H9 (cell line): ENCODE data around the gene MOXD1. TPM values are rescaled to one million over a fixed set of nuclear protein-coding genes. Genes with fewer than 3 reads are reported as not detected.

Experiments
- DNase-seq: peaks from one replicate; pipeline ENCODE4 v3.0.0-alpha.2; 2017
- H2AFZ ChIP-seq: one replicate; pipeline ENCODE4 v1.6.1; 2013; ENCODE audit warnings: mild to moderate bottlenecking, low read length, control low read depth, moderate library complexity
- H2AK5ac ChIP-seq: 2 replicates; pipeline ENCODE4 v1.6.1; 2013; ENCODE audit warnings: low read length, control low read depth, mixed read lengths; ENCODE audit not compliant: insufficient read length
- H2BK120ac ChIP-seq: one replicate; pipeline ENCODE4 v1.6.1; 2013; ENCODE audit warnings: low read depth, mild to moderate bottlenecking, low read length, control low read depth, inconsistent platforms; ENCODE audit not compliant: poor library complexity, severe bottlenecking
- H2BK12ac ChIP-seq: 2 replicates; pipeline ENCODE4 v1.6.1; 2013; ENCODE audit warnings: low read length, control low read depth, mixed read lengths, low read depth; ENCODE audit not compliant: insufficient read length
- H2BK15ac ChIP-seq: 2 replicates; pipeline ENCODE4 v1.6.1; 2013; ENCODE audit warnings: low read depth, low read length, control low read depth
- H2BK20ac ChIP-seq: one replicate; pipeline ENCODE4 v1.6.1; 2013; ENCODE audit warnings: low read depth, mild to moderate bottlenecking, low read length, control low read depth, inconsistent platforms; ENCODE audit not compliant: poor library complexity, severe bottlenecking
- H2BK5ac ChIP-seq: 2 replicates; pipeline ENCODE4 v1.6.1; 2013; ENCODE audit warnings: low read length, control low read depth, mixed read lengths; ENCODE audit not compliant: insufficient read length
- H3K14ac ChIP-seq: 2 replicates; pipeline ENCODE4 v1.6.1; 2013; ENCODE audit warnings: low read length, control low read depth; ENCODE audit not compliant: insufficient read depth
- H3K18ac ChIP-seq: 2 replicates; pipeline ENCODE4 v1.6.1; 2013; ENCODE audit warnings: low read depth, mild to moderate bottlenecking, mixed read lengths, low read length, control low read depth; ENCODE audit not compliant: insufficient read length
- H3K23ac ChIP-seq: 2 replicates; pipeline ENCODE4 v1.6.1; 2013; ENCODE audit warnings: low read length, control low read depth, mixed read lengths, low read depth; ENCODE audit not compliant: insufficient read length
- H3K23me2 ChIP-seq: 2 replicates; pipeline ENCODE4 v1.6.1; 2013; ENCODE audit warnings: low read depth, mild to moderate bottlenecking, mixed read lengths, low read length, control low read depth; ENCODE audit not compliant: insufficient read length, poor library complexity, severe bottlenecking
- H3K27ac ChIP-seq: 2 replicates; pipeline ENCODE4 v1.5.1; 2013; ENCODE audit warnings: low read length, control low read depth, mixed read lengths, low read depth; ENCODE audit not compliant: insufficient read length
- H3K27me3 ChIP-seq: 2 replicates; pipeline ENCODE4 v1.6.1; 2013; ENCODE audit warnings: low read length, control low read depth, inconsistent platforms; ENCODE audit not compliant: insufficient read depth
- H3K4ac ChIP-seq: 2 replicates; pipeline ENCODE4 v1.6.1; 2013; ENCODE audit warnings: low read depth, mild to moderate bottlenecking, control low read depth, inconsistent platforms, low read length, moderate library complexity
- H3K4me1 ChIP-seq: 2 replicates; pipeline ENCODE4 v1.6.1; 2013; ENCODE audit warnings: low read length, control low read depth, inconsistent platforms; ENCODE audit not compliant: insufficient read depth
- H3K4me2 ChIP-seq: 2 replicates; pipeline ENCODE4 v1.6.1; 2013; ENCODE audit warnings: low read length, control low read depth, mixed read lengths; ENCODE audit not compliant: insufficient read length, insufficient read depth
- H3K56ac ChIP-seq: 2 replicates; pipeline ENCODE4 v1.6.1; 2013; ENCODE audit warnings: low read depth, mild to moderate bottlenecking, mixed read lengths, low read length, control low read depth; ENCODE audit not compliant: insufficient read length
- H3K79me1 ChIP-seq: 2 replicates; pipeline ENCODE4 v1.6.1; 2013; ENCODE audit warnings: low read depth, mild to moderate bottlenecking, moderate library complexity, low read length, control low read depth, inconsistent platforms; ENCODE audit not compliant: insufficient read depth, poor library complexity, severe bottlenecking
- H3K79me2 ChIP-seq: 2 replicates; pipeline ENCODE4 v1.6.1; 2013; ENCODE audit warnings: low read length, control low read depth, inconsistent platforms; ENCODE audit not compliant: insufficient read depth
- H3K9ac ChIP-seq: 2 replicates; pipeline ENCODE4 v1.6.1; 2013; ENCODE audit warnings: low read length, control low read depth, mixed read lengths; ENCODE audit not compliant: insufficient read length; ENCODE audit errors: extremely low read depth
- H3K9me3 ChIP-seq: one replicate; pipeline ENCODE4 v1.6.1; 2013; ENCODE audit warnings: low read depth, low read length, inconsistent platforms; ENCODE audit not compliant: control insufficient read depth
- H3T11ph ChIP-seq: one replicate; pipeline ENCODE4 v1.6.1; 2013; ENCODE audit warnings: mild to moderate bottlenecking, low read length, control low read depth, inconsistent platforms
- H4K20me1 ChIP-seq: one replicate; pipeline ENCODE4 v1.6.1; 2013; ENCODE audit not compliant: control insufficient read depth, insufficient read length, insufficient read depth
- H4K5ac ChIP-seq: 2 replicates; pipeline ENCODE4 v1.6.1; 2013; ENCODE audit warnings: low read depth, mild to moderate bottlenecking, mixed read lengths, low read length, control low read depth; ENCODE audit not compliant: insufficient read length
- H4K8ac ChIP-seq: replicated peaks from 2 replicates; pipeline ENCODE4 v1.6.1; 2013; ENCODE audit warnings: low read length, control low read depth, mixed read lengths, low read depth; ENCODE audit not compliant: insufficient read length
- H4K91ac ChIP-seq: 2 replicates; pipeline ENCODE4 v1.6.1; 2013; ENCODE audit warnings: low read depth, mild to moderate bottlenecking, moderate library complexity, mixed read lengths, low read length, control low read depth; ENCODE audit not compliant: insufficient read length
- H3K27ac Mint-ChIP-seq, 3 experiments: 2 replicates in 2 of 3; 3 replicates in 1 of 3; pipeline ENCODE4 v1.8.0; 2020 to 2021; ENCODE audit warnings: mixed read lengths in 3 of 3, mild to moderate bottlenecking in 1 of 3, moderate library complexity in 1 of 3
- H3K27me3 Mint-ChIP-seq: 2 replicates; pipeline ENCODE4 v1.8.0; 2021; ENCODE audit warnings: low read depth, mild to moderate bottlenecking, moderate library complexity, mixed read lengths
- H3K36me3 Mint-ChIP-seq, 3 experiments: 2 replicates in 2 of 3; 3 replicates in 1 of 3; pipeline ENCODE4 v1.8.0; 2020 to 2021; ENCODE audit warnings: low read depth in 3 of 3, mixed read lengths in 3 of 3; ENCODE audit not compliant: insufficient read depth in 1 of 3
- H3K4me1 Mint-ChIP-seq, 2 experiments: 2 replicates each; pipeline ENCODE4 v1.8.0; 2020; ENCODE audit warnings: mixed read lengths in 2 of 2
- H3K4me3 Mint-ChIP-seq, 2 experiments: 2 replicates in 1 of 2; 3 replicates in 1 of 2; pipeline ENCODE4 v1.8.0; 2020 to 2021; ENCODE audit warnings: mild to moderate bottlenecking in 2 of 2, mixed read lengths in 2 of 2, moderate library complexity in 1 of 2
- H3K9me3 Mint-ChIP-seq, 2 experiments: 2 replicates in 1 of 2; 3 replicates in 1 of 2; pipeline ENCODE4 v1.8.0; 2020; ENCODE audit warnings: mild to moderate bottlenecking in 2 of 2, mixed read lengths in 2 of 2, moderate library complexity in 1 of 2
- CTCF ChIP-seq: fragments of 200-600 bp; sonication (generic); conservative IDR thresholded peaks from 3 replicates; pipeline ENCODE4 v1.8.0; 2021; ENCODE audit warnings: antibody characterized with exemption, mild to moderate bottlenecking
- WGBS: extraction: QIAGEN DNeasy Blood & Tissue Kit; methylation state at CpG from one replicate; pipeline ENCODE4 v1.1.7; 2013; ENCODE audit warnings: missing lambda C conversion rate, low lambda C conversion rate, mixed read lengths; ENCODE audit not compliant: insufficient read length; ENCODE audit errors: extremely low coverage; 5-methylcytosine and 5-hydroxymethylcytosine counted together
- total RNA-seq: library from RNA; stranded (reverse); gene quantifications from 2 replicates; pipeline ENCODE4 v1.2.1, GENCODE V29; 2021

MOXD1 gene
- total RNA-seq, 1 experiment from 2014 or later: 2.3 TPM

GRCh38 chr6:132365281-132365907 lies 35.9 kb downstream of the MOXD1 start:
- no peak overlapping the region for H3K4me3 Mint-ChIP-seq

More at GRCh38 chr6:132365281-132365907, 35.9 kb downstream of the MOXD1 start:
- no peaks in the 10 kb centered on the region for H3K9me3 ChIP-seq
- TF ChIP-seq CTCF: no peak
- no peaks in the 10 kb centered on the region for H3K79me2 ChIP-seq
- peaks cover 3 to 4% of the 10 kb centered on the region in 2 experiments; a peak in 2 of 4 replicates for H3K4me1 Mint-ChIP-seq
- no peak overlapping the region for H2BK5ac ChIP-seq
- H3K27ac Mint-ChIP-seq: peak overlapping the region in 2 of 3 experiments; percentile 70 to 84; a peak in 2 of 7 replicates
- no peak overlapping the region for H3K4ac ChIP-seq
- no peak overlapping the region for H4K5ac ChIP-seq
- H3T11ph ChIP-seq: no peak overlapping the region
- H2BK15ac ChIP-seq: no peak overlapping the region
- H3K9ac ChIP-seq: no peak overlapping the region
- no peak overlapping the region for H4K91ac ChIP-seq
- no peaks in the 10 kb centered on the region for H3K4me1 ChIP-seq
- H3K23me2 ChIP-seq: no peaks in the 10 kb centered on the region
- H3K14ac ChIP-seq: no peak overlapping the region
- no peaks in the 10 kb centered on the region for H4K20me1 ChIP-seq
- no peak overlapping the region for H3K18ac ChIP-seq
- DNase-seq: peak; percentile 26
- whole genome bisulfite sequencing: no CpG with 5 or more reads among the region's 4 CpGs
- no peaks in the 10 kb centered on the region for H3K79me1 ChIP-seq
- H3K27ac ChIP-seq: no peak overlapping the region
- no peak overlapping the region for H3K56ac ChIP-seq
- H3K23ac ChIP-seq: no peak overlapping the region
- H3K9me3 Mint-ChIP-seq: no peaks in the 10 kb centered on the region
- no peak overlapping the region for H2BK20ac ChIP-seq
- no peak overlapping the region for H2BK12ac ChIP-seq
- 0 out of 2 replicates have a peak, but pooled peaks cover 1% of the 10 kb centered on the region for H3K27me3 Mint-ChIP-seq
- H3K4me2 ChIP-seq: no peak overlapping the region
- H4K8ac ChIP-seq: no peak overlapping the region
- no peak overlapping the region for H2BK120ac ChIP-seq
- H2AK5ac ChIP-seq: no peak overlapping the region
- H3K36me3 Mint-ChIP-seq: no peaks in the 10 kb centered on the region
- H2AFZ ChIP-seq: no peak overlapping the region
- H3K27me3 ChIP-seq: no peaks in the 10 kb centered on the region
